MM.1S (cell line): ENCODE data around the gene KCNQ1.

Experiments
- EZH2 ChIP-seq: fragments of 300-600 bp; sonication (generic); optimal IDR thresholded peaks from 2 replicates; pipeline ENCODE3; 2017; ENCODE audit warnings: low read depth, mild to moderate bottlenecking, antibody characterized with exemption, low read length, mixed read lengths
- EZH2phosphoT487 ChIP-seq: fragments of 300-600 bp; sonication (generic); IDR thresholded peaks from 2 replicates; pipeline ENCODE4 v1.6.1; 2018; ENCODE audit warnings: antibody characterized with exemption, low read length
- TF ChIP-seq, protein P1 (sequence below): fragments of 300-600 bp; sonication (generic); IDR thresholded peaks from 2 replicates; pipeline ENCODE4 v1.5.1; 2016; ENCODE audit warnings: antibody characterized with exemption, low read length, mixed read lengths

DNA sequence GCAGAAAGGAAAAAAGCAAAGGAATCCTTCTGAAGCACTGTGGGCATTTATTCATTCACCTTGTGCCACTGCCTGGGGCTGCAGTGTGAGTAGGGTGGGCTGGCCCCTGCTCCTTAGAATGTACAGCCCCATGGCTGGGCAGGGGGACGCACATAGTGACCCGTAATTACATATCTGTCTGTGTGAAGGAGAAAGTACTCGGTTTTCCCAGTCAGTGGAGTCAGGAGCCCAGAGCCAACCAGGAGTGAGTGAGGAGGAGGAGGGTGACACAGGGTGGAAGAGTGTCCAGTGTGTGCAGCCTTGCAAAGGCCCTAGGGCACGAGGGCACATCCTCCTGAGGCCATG is 348.9 kb downstream of the KCNQ1 start:
- TF ChIP-seq, protein P1, sequence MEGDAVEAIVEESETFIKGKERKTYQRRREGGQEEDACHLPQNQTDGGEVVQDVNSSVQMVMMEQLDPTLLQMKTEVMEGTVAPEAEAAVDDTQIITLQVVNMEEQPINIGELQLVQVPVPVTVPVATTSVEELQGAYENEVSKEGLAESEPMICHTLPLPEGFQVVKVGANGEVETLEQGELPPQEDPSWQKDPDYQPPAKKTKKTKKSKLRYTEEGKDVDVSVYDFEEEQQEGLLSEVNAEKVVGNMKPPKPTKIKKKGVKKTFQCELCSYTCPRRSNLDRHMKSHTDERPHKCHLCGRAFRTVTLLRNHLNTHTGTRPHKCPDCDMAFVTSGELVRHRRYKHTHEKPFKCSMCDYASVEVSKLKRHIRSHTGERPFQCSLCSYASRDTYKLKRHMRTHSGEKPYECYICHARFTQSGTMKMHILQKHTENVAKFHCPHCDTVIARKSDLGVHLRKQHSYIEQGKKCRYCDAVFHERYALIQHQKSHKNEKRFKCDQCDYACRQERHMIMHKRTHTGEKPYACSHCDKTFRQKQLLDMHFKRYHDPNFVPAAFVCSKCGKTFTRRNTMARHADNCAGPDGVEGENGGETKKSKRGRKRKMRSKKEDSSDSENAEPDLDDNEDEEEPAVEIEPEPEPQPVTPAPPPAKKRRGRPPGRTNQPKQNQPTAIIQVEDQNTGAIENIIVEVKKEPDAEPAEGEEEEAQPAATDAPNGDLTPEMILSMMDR: no peak
- no peak for TF ChIP-seq EZH2phosphoT487
- TF ChIP-seq EZH2: no peak
